PC-9 (cell line): ENCODE results near the gene BMPR1B.

Experiments used
- CTCF ChIP-seq: fragments of 200-600 bp; sonication (generic); conservative IDR thresholded peaks from 2 replicates; pipeline ENCODE4 v1.6.1; 2017; ENCODE audit warnings: mixed run types, antibody characterized with exemption, mild to moderate bottlenecking, moderate library complexity
- EZH2 ChIP-seq: fragments of 200-600 bp; sonication (generic); IDR thresholded peaks from 2 replicates; pipeline ENCODE4 v1.8.0; 2017; ENCODE audit warnings: antibody characterized with exemption, low read depth

GRCh38 chr4:94843216-94843615, 85.5 kb downstream of the BMPR1B start:
- TF ChIP-seq CTCF: no peak
- no peak for TF ChIP-seq EZH2
